Sigmoid colon (tissue), 4 donors: ENCODE measurements around the gene IGF2.

Experiments used
- EP300 ChIP-seq, 4 donors: sonication (generic); formaldehyde crosslinking; IDR thresholded peaks; one replicate each; pipeline ENCODE4 v1.6.1; 2017; ENCODE audit warnings: antibody characterized with exemption in 4 of 4
- POLR2A ChIP-seq, 2 donors: fragments of 450-650 bp; IDR thresholded peaks; one replicate each; pipeline ENCODE4 v1.6.1; 2016; ENCODE audit warnings: antibody characterized with exemption in 2 of 2, mild to moderate bottlenecking in 2 of 2, moderate library complexity in 2 of 2
- TF ChIP-seq, protein P1 (sequence below), 4 experiments: fragments of 450-650 bp in 3 of 4; fragments of 200-600 bp in 1 of 4; IDR thresholded peaks; one replicate each; pipeline ENCODE4 v1.5.1; 2016 to 2019; ENCODE audit warnings: antibody characterized with exemption in 4 of 4, mild to moderate bottlenecking in 3 of 4, moderate library complexity in 2 of 4

DNA sequence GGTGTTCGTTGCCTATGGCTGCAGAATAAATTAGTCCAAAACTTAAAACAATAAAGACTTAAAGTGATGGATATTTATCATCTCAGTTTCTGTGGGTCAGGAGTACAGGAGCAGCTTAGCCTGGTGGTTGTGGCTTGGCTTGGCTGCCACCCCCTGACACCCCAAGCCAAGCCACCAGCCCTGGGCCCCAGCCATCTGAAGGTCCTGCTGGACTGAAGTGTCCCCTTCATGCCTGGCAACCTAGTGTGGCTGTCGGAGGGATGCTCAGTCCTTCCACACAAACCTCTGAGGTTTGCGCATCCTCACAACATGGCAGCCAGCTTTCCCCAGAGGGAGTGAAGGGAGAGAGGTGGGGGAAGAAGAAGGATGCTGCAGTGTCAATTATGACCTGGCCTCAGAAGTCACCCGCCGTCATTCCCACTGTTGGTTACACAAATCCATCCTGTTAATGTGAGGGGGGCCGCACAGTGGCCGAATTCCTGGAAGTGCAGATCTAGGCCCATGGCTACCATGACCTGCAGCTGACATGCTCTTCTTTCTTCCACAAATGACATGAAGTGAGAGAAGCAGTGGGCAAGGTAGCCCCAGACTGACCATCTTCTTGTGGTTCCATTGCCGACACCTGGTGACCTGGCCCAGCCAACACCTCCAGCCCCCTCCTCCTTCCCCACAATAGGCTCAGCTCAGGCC, 31.1 kb downstream of the IGF2 start:
- TF ChIP-seq, protein P1, sequence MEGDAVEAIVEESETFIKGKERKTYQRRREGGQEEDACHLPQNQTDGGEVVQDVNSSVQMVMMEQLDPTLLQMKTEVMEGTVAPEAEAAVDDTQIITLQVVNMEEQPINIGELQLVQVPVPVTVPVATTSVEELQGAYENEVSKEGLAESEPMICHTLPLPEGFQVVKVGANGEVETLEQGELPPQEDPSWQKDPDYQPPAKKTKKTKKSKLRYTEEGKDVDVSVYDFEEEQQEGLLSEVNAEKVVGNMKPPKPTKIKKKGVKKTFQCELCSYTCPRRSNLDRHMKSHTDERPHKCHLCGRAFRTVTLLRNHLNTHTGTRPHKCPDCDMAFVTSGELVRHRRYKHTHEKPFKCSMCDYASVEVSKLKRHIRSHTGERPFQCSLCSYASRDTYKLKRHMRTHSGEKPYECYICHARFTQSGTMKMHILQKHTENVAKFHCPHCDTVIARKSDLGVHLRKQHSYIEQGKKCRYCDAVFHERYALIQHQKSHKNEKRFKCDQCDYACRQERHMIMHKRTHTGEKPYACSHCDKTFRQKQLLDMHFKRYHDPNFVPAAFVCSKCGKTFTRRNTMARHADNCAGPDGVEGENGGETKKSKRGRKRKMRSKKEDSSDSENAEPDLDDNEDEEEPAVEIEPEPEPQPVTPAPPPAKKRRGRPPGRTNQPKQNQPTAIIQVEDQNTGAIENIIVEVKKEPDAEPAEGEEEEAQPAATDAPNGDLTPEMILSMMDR (IDR thresholded peaks at IDR 0.05) = no peak
- TF ChIP-seq POLR2A (IDR thresholded peaks at IDR 0.05) = no peak
- TF ChIP-seq EP300 (IDR thresholded peaks at IDR 0.05) = no peak
